GM10266 (cell line): ENCODE data around the gene FAM193A.
"Not testable (repeated sequence)": the region's sequence is repeated elsewhere in the genome, so short reads cannot be mapped to it uniquely, and the experiment has no call there.

Experiments
- DNase-seq: peaks from one replicate; pipeline ENCODE4 v3.0.0; 2012; ENCODE audit errors: extremely low spot score
- CTCF ChIP-seq: IDR thresholded peaks from 2 replicates; pipeline ENCODE4 v1.5.1; 2012; ENCODE audit warnings: mild to moderate bottlenecking, low read depth; ENCODE audit not compliant: control insufficient read depth, insufficient read depth; ENCODE audit errors: missing control alignments

The FAM193A gene

GRCh38 chr4:2526559-2526958 is 9.9 kb upstream of the FAM193A start:
- DNase-seq, result no peak
- no peak for TF ChIP-seq CTCF

- DNase-seq, result no peak
- no peak for TF ChIP-seq CTCF
These were observed 1.5 kb upstream of the FAM193A start for GRCh38 chr4:2534904-2535375.

GRCh38 chr4:2535376-2536192 is 863 bp upstream of the FAM193A start:
- DNase-seq, result peak; percentile 43
- peak; percentile 52 for TF ChIP-seq CTCF

GRCh38 chr4:2537011-2537830 is 774 bp downstream of the FAM193A start:
- peak; percentile 52 for DNase-seq
- TF ChIP-seq CTCF, result no peak

GRCh38 chr4:2543580-2544191 is 7.2 kb downstream of the FAM193A start:
- DNase-seq, result not testable (repeated sequence)

- no peak for TF ChIP-seq CTCF
- no peak for DNase-seq
These were observed 9.0 kb downstream of the FAM193A start for GRCh38 chr4:2545321-2546013.

- no peak for DNase-seq
- TF ChIP-seq CTCF, result no peak
These were observed 9.9 kb downstream of the FAM193A start for GRCh38 chr4:2546286-2546823.

- DNase-seq, result not testable (repeated sequence)
These were observed 10.7 kb downstream of the FAM193A start for GRCh38 chr4:2546961-2547691.
